DND-41 (cell line): ENCODE measurements around the gene EEFSEC.

Experiments used
- ATAC-seq: fragments of 200-7000 bp; cut with Tn5 transposase; 3 replicates; pipeline ENCODE4 v1.9.1; 2021; ENCODE audit warnings: low read depth; ENCODE audit not compliant: insufficient read depth
- DNase-seq: peaks from one replicate; pipeline ENCODE4 v3.0.0-alpha.2; 2020
- H2AFZ ChIP-seq: 2 replicates; pipeline ENCODE4 v1.6.0; 2012; ENCODE audit warnings: low read depth, low read length
- H3K27ac ChIP-seq: 2 replicates; pipeline ENCODE4 v1.5.1; 2012; ENCODE audit warnings: low read length, inconsistent platforms
- H3K27me3 ChIP-seq: fragments of 200-600 bp; sonication (generic); 2 replicates; pipeline ENCODE4 v1.6.0; 2012; ENCODE audit warnings: low read length, mild to moderate bottlenecking, inconsistent platforms; ENCODE audit not compliant: insufficient read depth, poor library complexity
- H3K36me3 ChIP-seq: 2 replicates; pipeline ENCODE4 v1.5.1; 2012; ENCODE audit warnings: low read length, inconsistent platforms; ENCODE audit not compliant: insufficient read depth
- H3K4me1 ChIP-seq: 2 replicates; pipeline ENCODE4 v1.5.1; 2012; ENCODE audit warnings: mild to moderate bottlenecking, low read length; ENCODE audit not compliant: insufficient read depth
- H3K4me2 ChIP-seq: 2 replicates; pipeline ENCODE4 v1.6.0; 2012; ENCODE audit warnings: mild to moderate bottlenecking, moderate library complexity, low read length, inconsistent platforms; ENCODE audit not compliant: insufficient read depth
- H3K4me3 ChIP-seq, 2 experiments: fragments of 200-600 bp in 1 of 2; shearing (Covaris generic) in 1 of 2; 2 replicates each; pipeline ENCODE4 v1.5.1; 2012 to 2016; ENCODE audit warnings: inconsistent platforms in 2 of 2, low read length in 2 of 2, mild to moderate bottlenecking in 2 of 2, low read depth in 1 of 2, moderate library complexity in 1 of 2
- H3K79me2 ChIP-seq: 2 replicates; pipeline ENCODE4 v1.6.0; 2012; ENCODE audit warnings: low read length, inconsistent platforms; ENCODE audit not compliant: insufficient read depth
- H3K9ac ChIP-seq: 2 replicates; pipeline ENCODE4 v1.6.0; 2012; ENCODE audit warnings: low read depth, mild to moderate bottlenecking, inconsistent platforms, low read length, moderate library complexity
- H3K9me3 ChIP-seq: 2 replicates; pipeline ENCODE4 v1.5.1; 2012; ENCODE audit warnings: low read length, moderate library complexity, mild to moderate bottlenecking, inconsistent platforms; ENCODE audit not compliant: insufficient read depth, severe bottlenecking
- H4K20me1 ChIP-seq: 2 replicates; pipeline ENCODE4 v1.6.0; 2012; ENCODE audit warnings: low read length; ENCODE audit not compliant: insufficient read depth
- CTCF ChIP-seq: IDR thresholded peaks from 2 replicates; pipeline ENCODE4 v1.5.1; 2012; ENCODE audit warnings: borderline replicate concordance, low read length, moderate library complexity, mild to moderate bottlenecking; ENCODE audit not compliant: poor library complexity, severe bottlenecking; ENCODE audit errors: extremely low read depth
- EZH2 ChIP-seq: IDR thresholded peaks from 3 replicates; pipeline ENCODE4 v1.6.1; 2012; ENCODE audit warnings: borderline replicate concordance, low read depth, mild to moderate bottlenecking, moderate library complexity, low read length, inconsistent platforms; ENCODE audit not compliant: severe bottlenecking

EEFSEC gene

GRCh38 chr3:128271536-128272332 is 118.5 kb downstream of the EEFSEC start:
- DNase-seq (no peak), ATAC-seq (no peak)
- H4K20me1 ChIP-seq = 0 out of 2 replicates have a peak, but pooled peaks cover 2% of the 10 kb centered on the region
- no peak overlapping the region for H3K27ac ChIP-seq
- TF ChIP-seq EZH2 (no peak), CTCF (no peak)
- H3K79me2 ChIP-seq = no peaks in the 10 kb centered on the region
- no peaks in the 10 kb centered on the region for H3K27me3 ChIP-seq
- no peak overlapping the region for H2AFZ ChIP-seq
- H3K9me3 ChIP-seq = no peaks in the 10 kb centered on the region
- 0 out of 2 replicates have a peak, but pooled peaks cover 11% of the 10 kb centered on the region for H3K36me3 ChIP-seq
- H3K9ac ChIP-seq = no peak overlapping the region
- H3K4me3 ChIP-seq = no peak overlapping the region
- no peak overlapping the region for H3K4me2 ChIP-seq
- H3K4me1 ChIP-seq = no peaks in the 10 kb centered on the region

GRCh38 chr3:128273109-128273840 is 120.0 kb downstream of the EEFSEC start:
- Histone ChIP-seq H3K4me1 (no peaks in the 10 kb centered on the region), H2AFZ (no peak overlapping the region), H3K4me2 (no peak overlapping the region), H3K9me3 (no peaks in the 10 kb centered on the region), H3K4me3 (no peak overlapping the region), H3K79me2 (no peaks in the 10 kb centered on the region), H3K9ac (no peak overlapping the region), H3K27ac (no peak overlapping the region), H3K36me3 (0 out of 2 replicates have a peak, but pooled peaks cover 11% of the 10 kb centered on the region), H3K27me3 (no peaks in the 10 kb centered on the region), H4K20me1 (0 out of 2 replicates have a peak, but pooled peaks cover 3% of the 10 kb centered on the region)
- ATAC-seq = no peak
- TF ChIP-seq CTCF = no peak
- TF ChIP-seq EZH2 = no peak
- DNase-seq = no peak

- Histone ChIP-seq H3K36me3 (0 out of 2 replicates have a peak, but pooled peaks cover 11% of the 10 kb centered on the region), H3K9ac (no peak overlapping the region), H3K4me2 (no peak overlapping the region), H3K9me3 (no peaks in the 10 kb centered on the region), H3K79me2 (no peaks in the 10 kb centered on the region), H3K27me3 (no peaks in the 10 kb centered on the region), H3K4me1 (no peaks in the 10 kb centered on the region), H3K27ac (no peak overlapping the region), H4K20me1 (0 out of 2 replicates have a peak, but pooled peaks cover 3% of the 10 kb centered on the region), H2AFZ (no peak overlapping the region), H3K4me3 (no peak overlapping the region)
- DNase-seq = no peak
- ATAC-seq = no peak
- TF ChIP-seq EZH2 = no peak
- no peak for TF ChIP-seq CTCF
Observed at GRCh38 chr3:128273841-128274573, 120.7 kb downstream of the EEFSEC start.
